ENCODE measurements around the gene WASHC2C. TPM values are rescaled to one million over a fixed set of nuclear protein-coding genes. Genes with fewer than 3 reads are reported as not detected.
"Not testable (repeated sequence)": the region's sequence is repeated elsewhere in the genome, so short reads cannot be mapped to it uniquely, and the experiment has no call there.

WASHC2C gene
- total and polyA plus RNA-seq, 2 donors (not counting 1 experiment from before 2014, with no cell fraction given): 32.5 to 75.7 TPM

- H3K4me1 ChIP-seq (ENCODE audit: control insufficient read depth in 2 of 2, insufficient read depth in 2 of 2, low read length in 2 of 2): no peaks in the 10 kb centered on the region
- no peak overlapping the region for H2AFZ ChIP-seq (ENCODE audit: insufficient read depth, low read depth, low read length, poor library complexity, severe bottlenecking)
- H3K27me3 ChIP-seq (replicated peaks in 1 of 4; ENCODE audit: control extremely low read depth in 1 of 4, control insufficient read depth in 3 of 4, insufficient read depth in 4 of 4, low read length in 3 of 4): no peaks in the 10 kb centered on the region
- intact Hi-C loops (cut with micrococcal nuclease): no loop called here
- H3K4me3 ChIP-seq (ENCODE audit: control extremely low read depth in 1 of 5, extremely low read depth in 1 of 5, insufficient read depth in 1 of 5, low read depth in 2 of 5, low read length in 4 of 5): no peak overlapping the region
- no peaks in the 10 kb centered on the region for H3K79me2 ChIP-seq (ENCODE audit: control insufficient read depth, insufficient read depth, low read length)
- H3K27me3 Mint-ChIP-seq: peaks cover 6% of the 10 kb centered on the region
- DNase-seq (no peak), ATAC-seq (ENCODE audit: low read depth) (no peak)
- H3K27ac Mint-ChIP-seq: no peak overlapping the region
- H3K4me1 Mint-ChIP-seq: no peaks in the 10 kb centered on the region
- no peak overlapping the region for H3K4me2 ChIP-seq (replicated peaks; ENCODE audit: low read depth, low read length, poor library complexity, severe bottlenecking)
- H3K4me3 Mint-ChIP-seq: no peak overlapping the region
- no peak overlapping the region for H3K27ac ChIP-seq (ENCODE audit: low read length in 2 of 2)
- WGBS (ENCODE audit: insufficient coverage): 90% methylated on average over 3 of the region's 4 CpGs
- H4K20me1 ChIP-seq (ENCODE audit: control insufficient read depth, insufficient read depth, low read length, poor library complexity, severe bottlenecking): no peaks in the 10 kb centered on the region
- ChIA-PET POLR2A (no interaction called here), CTCF (no interaction called here)
- no peaks in the 10 kb centered on the region for H3K9me3 ChIP-seq (ENCODE audit: control extremely low read depth in 1 of 3, control insufficient read depth in 2 of 3, insufficient read depth in 1 of 3, low read length in 2 of 3)
- no peak overlapping the region for H3K9ac ChIP-seq (ENCODE audit: low read length)
- no peak for TF ChIP-seq CTCF (IDR thresholded peaks at IDR 0.05)
- TF ChIP-seq EZH2 (IDR thresholded peaks at IDR 0.05; ENCODE audit: borderline replicate concordance, insufficient read depth, low read depth, low read length, poor library complexity, severe bottlenecking): no peak
- H3K36me3 ChIP-seq (replicated peaks in 1 of 2; ENCODE audit: control extremely low read depth in 1 of 2, control insufficient read depth in 1 of 2, extremely low read depth in 1 of 2, insufficient read depth in 2 of 2, low read length in 1 of 2): no peaks in the 10 kb centered on the region
- no peaks in the 10 kb centered on the region for H3K9me3 Mint-ChIP-seq (ENCODE audit: insufficient read depth)
Observed at GRCh38 chr10:45809837-45810236, 82.8 kb downstream of the WASHC2C start.

- TF ChIP-seq EZH2 (IDR thresholded peaks at IDR 0.05; ENCODE audit: borderline replicate concordance, insufficient read depth, low read depth, low read length, poor library complexity, severe bottlenecking) (no peak), CTCF (IDR thresholded peaks at IDR 0.05) (no peak)
- H3K9me3 ChIP-seq (ENCODE audit: control extremely low read depth in 1 of 3, control insufficient read depth in 2 of 3, insufficient read depth in 1 of 3, low read length in 2 of 3): no peaks in the 10 kb centered on the region
- intact Hi-C loops (cut with micrococcal nuclease): no loop called here
- whole genome bisulfite sequencing (ENCODE audit: insufficient coverage): 100% methylated on average over 1 of the region's 6 CpGs
- H4K20me1 ChIP-seq (ENCODE audit: control insufficient read depth, insufficient read depth, low read length, poor library complexity, severe bottlenecking): no peaks in the 10 kb centered on the region
- DNase-seq (no peak), ATAC-seq (ENCODE audit: low read depth) (no peak)
- H3K27me3 ChIP-seq (replicated peaks in 1 of 4; ENCODE audit: control extremely low read depth in 1 of 4, control insufficient read depth in 3 of 4, insufficient read depth in 4 of 4, low read length in 3 of 4): no peaks in the 10 kb centered on the region
- H3K27ac ChIP-seq (ENCODE audit: low read length in 2 of 2): no peak overlapping the region
- no peaks in the 10 kb centered on the region for H3K36me3 ChIP-seq (replicated peaks in 1 of 2; ENCODE audit: control extremely low read depth in 1 of 2, control insufficient read depth in 1 of 2, extremely low read depth in 1 of 2, insufficient read depth in 2 of 2, low read length in 1 of 2)
- no peaks in the 10 kb centered on the region for H3K79me2 ChIP-seq (ENCODE audit: control insufficient read depth, insufficient read depth, low read length)
- H2AFZ ChIP-seq (ENCODE audit: insufficient read depth, low read depth, low read length, poor library complexity, severe bottlenecking): no peak overlapping the region
- H3K4me1 ChIP-seq (ENCODE audit: control insufficient read depth in 2 of 2, insufficient read depth in 2 of 2, low read length in 2 of 2): no peaks in the 10 kb centered on the region
- Mint-ChIP-seq H3K27ac (no peak overlapping the region), H3K27me3 (peaks cover 3% of the 10 kb centered on the region), H3K4me1 (no peaks in the 10 kb centered on the region), H3K4me3 (no peak overlapping the region), H3K9me3 (ENCODE audit: insufficient read depth) (no peaks in the 10 kb centered on the region)
- H3K4me3 ChIP-seq (ENCODE audit: control extremely low read depth in 1 of 5, extremely low read depth in 1 of 5, insufficient read depth in 1 of 5, low read depth in 2 of 5, low read length in 4 of 5): no peak overlapping the region
- H3K4me2 ChIP-seq (replicated peaks; ENCODE audit: low read depth, low read length, poor library complexity, severe bottlenecking): no peak overlapping the region
- ChIA-PET CTCF (no interaction called here), POLR2A (no interaction called here)
- no peak overlapping the region for H3K9ac ChIP-seq (ENCODE audit: low read length)
Observed at GRCh38 chr10:45811075-45811474, 84.0 kb downstream of the WASHC2C start.

- CTCF ChIA-PET; H4K20me1 ChIP-seq (ENCODE audit: control insufficient read depth, insufficient read depth, low read length, poor library complexity, severe bottlenecking); H3K79me2 ChIP-seq (ENCODE audit: control insufficient read depth, insufficient read depth, low read length); ATAC-seq (ENCODE audit: low read depth); H3K9ac ChIP-seq (ENCODE audit: low read length); H3K27ac Mint-ChIP-seq; H2AFZ ChIP-seq (ENCODE audit: insufficient read depth, low read depth, low read length, poor library complexity, severe bottlenecking); DNase-seq; H3K4me2 ChIP-seq (replicated peaks; ENCODE audit: low read depth, low read length, poor library complexity, severe bottlenecking); H3K9me3 Mint-ChIP-seq (ENCODE audit: insufficient read depth); H3K36me3 ChIP-seq (replicated peaks in 1 of 2; ENCODE audit: control extremely low read depth in 1 of 2, control insufficient read depth in 1 of 2, extremely low read depth in 1 of 2, insufficient read depth in 2 of 2, low read length in 1 of 2); H3K27me3 Mint-ChIP-seq; H3K27me3 ChIP-seq (replicated peaks in 1 of 4; ENCODE audit: control extremely low read depth in 1 of 4, control insufficient read depth in 3 of 4, insufficient read depth in 4 of 4, low read length in 3 of 4); intact Hi-C loops (cut with micrococcal nuclease); H3K4me3 ChIP-seq (ENCODE audit: control extremely low read depth in 1 of 5, extremely low read depth in 1 of 5, insufficient read depth in 1 of 5, low read depth in 2 of 5, low read length in 4 of 5); POLR2A ChIA-PET; H3K4me3 Mint-ChIP-seq; H3K4me1 Mint-ChIP-seq; H3K4me1 ChIP-seq (ENCODE audit: control insufficient read depth in 2 of 2, insufficient read depth in 2 of 2, low read length in 2 of 2); H3K27ac ChIP-seq (ENCODE audit: low read length in 2 of 2): not testable (repeated sequence)
- H3K9me3 ChIP-seq (ENCODE audit: control extremely low read depth in 1 of 3, control insufficient read depth in 2 of 3, insufficient read depth in 1 of 3, low read length in 2 of 3): peaks cover 0 to 10% (median 0%) of the 10 kb centered on the region in 3 donors
- WGBS (ENCODE audit: insufficient coverage): 95% methylated on average over 8 of the region's 13 CpGs
Observed at GRCh38 chr10:45812959-45813358, 85.9 kb downstream of the WASHC2C start.
